Stomach smooth muscle (tissue), 2 donors: ENCODE measurements around the gene SEC23IP.

ENCODE experiments used
- H3K27ac ChIP-seq: one replicate; pipeline ENCODE4 v1.7.0; 2013; ENCODE audit warnings: mild to moderate bottlenecking, low read length, inconsistent platforms
- H3K27me3 ChIP-seq, 2 donors: one replicate each; pipeline ENCODE4 v1.7.0; 2013; ENCODE audit warnings: low read length in 2 of 2; ENCODE audit not compliant: insufficient read depth in 2 of 2, control insufficient read depth in 1 of 2
- H3K36me3 ChIP-seq, 2 donors: one replicate each; pipeline ENCODE4 v1.7.0; 2013; ENCODE audit warnings: low read length in 2 of 2; ENCODE audit not compliant: control insufficient read depth in 2 of 2, insufficient read depth in 2 of 2
- H3K4me1 ChIP-seq: one replicate; pipeline ENCODE4 v1.7.0; 2013; ENCODE audit warnings: low read length; ENCODE audit not compliant: control insufficient read depth, insufficient read depth
- H3K4me3 ChIP-seq, 2 donors: one replicate each; pipeline ENCODE4 v1.7.0; 2013; ENCODE audit warnings: low read length in 2 of 2
- H3K9ac ChIP-seq, 2 donors: one replicate each; pipeline ENCODE4 v1.7.0; 2013; ENCODE audit warnings: low read length in 2 of 2, mild to moderate bottlenecking in 1 of 2
- H3K9me3 ChIP-seq, 2 donors: one replicate each; pipeline ENCODE4 v1.7.0; 2013; ENCODE audit warnings: low read length in 2 of 2; ENCODE audit not compliant: control insufficient read depth in 2 of 2
- donor health status: healthy.
- donor health status: Pancreatic carcinoma.

Gene SEC23IP

GRCh38 chr10:119892188-119893065 is at the start of gene SEC23IP:
SEC23IP (plus strand) TSS chr10:119892730; CDS start chr10:119892783, 53 bp downstream.
- Histone ChIP-seq H3K36me3 (peaks cover 0 to 7% of the 10 kb centered on the region in 2 donors), H3K4me3 (peak within 1 kb of the TSS; percentile 96 to 97), H3K4me1 (peaks cover 40% of the 10 kb centered on the region), H3K27ac (peak within 1 kb of the TSS; percentile 88), H3K9me3 (no peaks in the 10 kb centered on the region), H3K9ac (peak within 1 kb of the TSS; percentile 93 to 95), H3K27me3 (no peaks in the 10 kb centered on the region)

DNA sequence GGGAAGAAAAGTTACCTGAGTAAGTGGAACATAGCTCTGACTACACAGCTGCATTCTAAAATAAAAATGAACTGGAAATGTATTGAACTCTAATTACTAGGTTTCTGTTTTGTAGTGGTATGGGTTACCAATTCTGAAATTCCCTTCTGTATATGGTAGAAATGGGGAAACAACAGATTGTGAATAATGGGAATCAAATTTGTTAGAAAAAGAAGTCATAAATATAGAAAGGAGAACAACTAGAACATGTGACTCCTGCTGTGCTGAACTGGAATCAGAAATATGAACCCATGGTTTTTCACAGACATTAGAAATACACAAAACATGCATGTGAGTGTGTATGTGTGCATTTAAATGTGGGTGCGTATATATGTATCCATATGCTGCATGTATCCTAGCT is 46.9 kb upstream of the SEC23IP start:
- H3K9me3 ChIP-seq: no peaks in the 10 kb centered on the region
- H3K4me1 ChIP-seq: no peaks in the 10 kb centered on the region
- H3K27ac ChIP-seq: no peak overlapping the region
- H3K36me3 ChIP-seq: peaks cover 48 to 53% of the 10 kb centered on the region in 2 donors
- no peak overlapping the region for H3K9ac ChIP-seq
- no peak overlapping the region for H3K4me3 ChIP-seq
- H3K27me3 ChIP-seq: no peaks in the 10 kb centered on the region

DNA sequence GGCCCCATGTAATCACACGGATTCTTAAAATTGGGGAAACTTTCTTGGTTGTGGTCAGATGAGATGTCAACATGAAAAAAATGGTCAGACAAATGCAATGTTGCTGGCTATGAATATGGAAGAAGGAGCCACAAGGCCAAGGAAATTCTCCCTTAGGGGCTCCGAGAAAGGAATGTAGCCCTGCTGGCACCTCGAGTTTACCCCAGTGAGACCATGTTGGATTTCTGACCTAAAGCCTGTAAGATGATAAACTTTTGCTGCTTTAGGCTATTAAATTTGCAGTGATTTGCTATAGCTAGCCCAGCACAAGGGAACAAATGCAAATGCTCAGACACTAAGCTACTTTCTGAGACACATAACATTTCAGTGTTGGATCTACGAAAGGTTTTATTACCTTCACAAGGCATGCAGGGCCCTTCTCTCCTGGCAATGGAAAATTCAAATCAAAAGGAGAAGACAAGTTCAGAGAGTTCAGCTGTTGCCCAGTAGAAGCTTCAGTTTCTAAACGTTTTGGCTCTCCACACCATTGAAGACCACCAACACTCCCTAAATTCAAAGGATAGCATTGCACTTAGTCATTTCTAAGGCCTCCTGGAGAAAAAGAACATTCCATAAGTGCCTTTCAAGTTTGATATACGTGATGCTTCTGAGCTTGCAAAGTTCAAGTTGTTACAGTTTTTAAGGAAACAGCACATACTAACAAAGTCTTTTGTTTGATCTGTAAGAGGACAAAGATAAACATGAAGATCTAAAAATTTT is 43.3 kb upstream of the SEC23IP start:
- H3K36me3 ChIP-seq: peaks cover 29 to 37% of the 10 kb centered on the region in 2 donors
- no peaks in the 10 kb centered on the region for H3K27me3 ChIP-seq
- no peak overlapping the region for H3K9ac ChIP-seq
- no peaks in the 10 kb centered on the region for H3K9me3 ChIP-seq
- H3K4me3 ChIP-seq: no peak overlapping the region
- no peak overlapping the region for H3K27ac ChIP-seq
- no peaks in the 10 kb centered on the region for H3K4me1 ChIP-seq

DNA sequence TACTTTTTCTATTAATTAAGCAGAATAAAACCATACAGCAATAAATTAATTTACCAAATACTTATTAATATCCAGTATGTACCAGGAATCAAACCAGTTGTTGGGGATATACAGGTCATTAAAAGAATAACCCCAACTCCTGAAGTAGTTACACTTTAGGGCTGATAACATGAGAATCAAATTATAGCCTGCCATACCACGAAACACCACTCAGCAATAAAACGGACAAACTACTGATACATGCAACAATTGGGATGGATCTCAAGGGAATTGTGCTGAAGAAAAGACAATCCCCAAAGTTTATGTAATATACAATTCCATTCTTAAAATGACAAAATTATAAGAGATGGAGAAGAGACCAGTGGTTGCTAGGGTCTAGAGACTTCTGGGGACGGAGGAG is 42.6 kb upstream of the SEC23IP start:
- Histone ChIP-seq H3K9me3 (no peaks in the 10 kb centered on the region), H3K27me3 (no peaks in the 10 kb centered on the region), H3K4me3 (no peak overlapping the region), H3K27ac (no peak overlapping the region), H3K36me3 (peaks cover 24 to 32% of the 10 kb centered on the region in 2 donors), H3K4me1 (no peaks in the 10 kb centered on the region), H3K9ac (no peak overlapping the region)

DNA sequence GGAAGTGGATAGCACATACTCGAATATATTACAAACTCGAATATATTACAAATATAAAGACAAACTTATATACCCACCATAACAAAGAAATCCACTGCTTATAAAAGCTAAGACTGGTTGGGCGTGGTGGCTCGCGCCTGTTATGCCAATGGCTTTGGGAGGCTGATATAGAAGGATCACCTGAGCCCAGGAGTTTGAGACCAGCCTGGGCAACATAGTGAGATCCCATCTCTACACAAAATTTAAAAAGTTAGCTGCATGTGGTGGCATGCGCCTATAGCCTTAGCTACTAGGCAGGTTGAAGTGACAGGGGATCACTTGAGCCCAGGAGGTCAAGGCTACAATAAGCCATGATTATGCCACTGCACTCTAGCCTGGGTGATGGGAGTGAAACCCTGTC is 40.3 kb upstream of the SEC23IP start:
- H3K27ac ChIP-seq: no peak overlapping the region
- peaks cover 10 to 30% of the 10 kb centered on the region in 2 donors for H3K36me3 ChIP-seq
- H3K9ac ChIP-seq: no peak overlapping the region
- H3K4me1 ChIP-seq: no peaks in the 10 kb centered on the region
- no peaks in the 10 kb centered on the region for H3K27me3 ChIP-seq
- H3K9me3 ChIP-seq: no peaks in the 10 kb centered on the region
- no peak overlapping the region for H3K4me3 ChIP-seq

DNA sequence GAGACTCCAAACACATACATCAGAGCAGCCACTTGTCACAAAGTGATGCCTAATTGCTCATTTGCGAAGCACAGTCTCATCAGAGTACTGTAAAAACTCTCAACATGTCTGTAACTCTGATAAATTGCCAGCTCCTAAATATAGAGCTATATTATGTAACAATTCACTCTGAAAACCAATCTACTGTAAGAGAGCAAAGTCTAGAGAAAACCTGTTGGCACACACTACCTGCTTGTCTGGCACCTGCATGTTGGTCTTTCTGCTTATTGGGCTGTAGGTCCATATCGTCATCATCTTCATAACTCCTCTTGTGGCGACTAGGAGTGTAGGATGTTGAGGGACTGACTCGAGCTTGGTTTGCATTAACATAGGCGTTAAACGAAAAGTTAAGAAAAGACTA is 39.7 kb upstream of the SEC23IP start:
- Histone ChIP-seq H3K4me1 (no peaks in the 10 kb centered on the region), H3K9me3 (no peaks in the 10 kb centered on the region), H3K4me3 (no peak overlapping the region), H3K9ac (no peak overlapping the region), H3K36me3 (peaks cover 10 to 30% of the 10 kb centered on the region in 2 donors), H3K27ac (no peak overlapping the region), H3K27me3 (no peaks in the 10 kb centered on the region)

- Histone ChIP-seq H3K4me1 (no peaks in the 10 kb centered on the region), H3K4me3 (no peak overlapping the region), H3K27me3 (no peaks in the 10 kb centered on the region), H3K27ac (no peak overlapping the region), H3K9ac (no peak overlapping the region), H3K36me3 (peaks cover 10 to 30% of the 10 kb centered on the region in 2 donors), H3K9me3 (no peaks in the 10 kb centered on the region)
These were observed 39.0 kb upstream of the SEC23IP start for GRCh38 chr10:119853574-119853973.

GRCh38 chr10:119858063-119858462 is 34.5 kb upstream of the SEC23IP start:
- no peaks in the 10 kb centered on the region for H3K4me1 ChIP-seq
- H3K4me3 ChIP-seq: no peak overlapping the region
- no peak overlapping the region for H3K9ac ChIP-seq
- peaks cover 0 to 17% of the 10 kb centered on the region in 2 donors for H3K36me3 ChIP-seq
- no peaks in the 10 kb centered on the region for H3K9me3 ChIP-seq
- no peaks in the 10 kb centered on the region for H3K27me3 ChIP-seq
- no peak overlapping the region for H3K27ac ChIP-seq

GRCh38 chr10:119859420-119860258 is 32.9 kb upstream of the SEC23IP start:
- Histone ChIP-seq H3K27ac (no peak overlapping the region), H3K9ac (no peak overlapping the region), H3K4me1 (no peaks in the 10 kb centered on the region), H3K36me3 (peaks cover 0 to 9% of the 10 kb centered on the region in 2 donors), H3K27me3 (no peaks in the 10 kb centered on the region), H3K9me3 (no peaks in the 10 kb centered on the region), H3K4me3 (no peak overlapping the region)

GRCh38 chr10:119860866-119861607 is 31.5 kb upstream of the SEC23IP start:
- Histone ChIP-seq H3K4me1 (no peaks in the 10 kb centered on the region), H3K9ac (no peak overlapping the region), H3K36me3 (peaks cover 0 to 6% of the 10 kb centered on the region in 2 donors), H3K27me3 (no peaks in the 10 kb centered on the region), H3K9me3 (no peaks in the 10 kb centered on the region), H3K4me3 (no peak overlapping the region), H3K27ac (no peak overlapping the region)
